RWPE1 (cell line): ENCODE data around the gene TGM3.
A peak's percentile ranks its signal among the peaks of the same experiment; 100 is the strongest.

ENCODE experiments used
- CTCF ChIA-PET: fragments of 350-600 bp; sonication (Branson Sonifier 250); formaldehyde crosslinking; extraction: SDS; loops from one replicate; lab custom pipeline; 2021; lab: Yijun Ruan, JAX
- POLR2A ChIA-PET: fragments of 400-600 bp; formaldehyde crosslinking; extraction: SDS; loops from one replicate; lab custom pipeline; 2020; ENCODE audit warnings: antibody characterized with exemption; ENCODE audit not compliant: low non-redundant PET; lab: Yijun Ruan, JAX
- DNase-seq: peaks from one replicate; pipeline ENCODE4 v3.0.0; 2012; ENCODE audit warnings: low spot score
- H3K27ac ChIP-seq: fragments of 450-650 bp; 2 replicates; pipeline ENCODE4 v1.5.1; 2017
- TF ChIP-seq, protein P1 (sequence below): fragments of 450-650 bp; conservative IDR thresholded peaks from 2 replicates; pipeline ENCODE4 v1.5.1; 2017; ENCODE audit warnings: low read depth, mild to moderate bottlenecking

Gene TGM3

DNA sequence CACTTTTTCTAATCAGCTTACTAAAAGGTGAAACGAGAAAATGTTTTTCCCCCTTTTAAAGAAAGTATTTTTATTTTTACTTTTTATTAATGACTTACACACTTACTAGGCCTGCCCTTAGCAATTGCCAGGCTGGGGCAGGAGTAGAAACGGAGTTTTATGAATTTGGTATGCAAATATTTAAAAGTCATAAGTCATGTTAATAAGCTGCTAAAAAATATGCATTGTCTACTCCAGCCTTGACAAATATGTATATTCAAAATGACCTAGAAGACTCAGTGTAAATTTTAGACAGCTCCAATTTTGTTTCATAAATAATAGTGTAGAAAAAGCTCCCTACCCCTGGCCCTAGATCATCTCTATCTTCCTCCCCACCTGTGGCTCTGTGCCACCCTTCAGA, 67.4 kb downstream of the TGM3 start:
- no peak for DNase-seq
- POLR2A ChIA-PET: no interaction called here
- H3K27ac ChIP-seq: no peak overlapping the region
- CTCF ChIA-PET: interaction anchor here (0.6 to 1.1 kb wide), 2 partner anchors 89 to 195 kb away, joined by 3 to 4 read pairs; no protein-coding TSS in a partner anchor
- TF ChIP-seq, protein P1, sequence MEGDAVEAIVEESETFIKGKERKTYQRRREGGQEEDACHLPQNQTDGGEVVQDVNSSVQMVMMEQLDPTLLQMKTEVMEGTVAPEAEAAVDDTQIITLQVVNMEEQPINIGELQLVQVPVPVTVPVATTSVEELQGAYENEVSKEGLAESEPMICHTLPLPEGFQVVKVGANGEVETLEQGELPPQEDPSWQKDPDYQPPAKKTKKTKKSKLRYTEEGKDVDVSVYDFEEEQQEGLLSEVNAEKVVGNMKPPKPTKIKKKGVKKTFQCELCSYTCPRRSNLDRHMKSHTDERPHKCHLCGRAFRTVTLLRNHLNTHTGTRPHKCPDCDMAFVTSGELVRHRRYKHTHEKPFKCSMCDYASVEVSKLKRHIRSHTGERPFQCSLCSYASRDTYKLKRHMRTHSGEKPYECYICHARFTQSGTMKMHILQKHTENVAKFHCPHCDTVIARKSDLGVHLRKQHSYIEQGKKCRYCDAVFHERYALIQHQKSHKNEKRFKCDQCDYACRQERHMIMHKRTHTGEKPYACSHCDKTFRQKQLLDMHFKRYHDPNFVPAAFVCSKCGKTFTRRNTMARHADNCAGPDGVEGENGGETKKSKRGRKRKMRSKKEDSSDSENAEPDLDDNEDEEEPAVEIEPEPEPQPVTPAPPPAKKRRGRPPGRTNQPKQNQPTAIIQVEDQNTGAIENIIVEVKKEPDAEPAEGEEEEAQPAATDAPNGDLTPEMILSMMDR: no peak

GRCh38 chr20:2363587-2363986, 67.8 kb downstream of the TGM3 start:
- CTCF ChIA-PET: interaction anchor here (0.6 to 1.4 kb wide), 3 partner anchors 88 to 196 kb away, joined by 3 to 5 read pairs (median 4); no protein-coding TSS in a partner anchor
- no peak overlapping the region for H3K27ac ChIP-seq
- TF ChIP-seq, protein P1: no peak
- POLR2A ChIA-PET: no interaction called here
- no peak for DNase-seq

GRCh38 chr20:2364044-2364443, 68.2 kb downstream of the TGM3 start:
- H3K27ac ChIP-seq: peak overlapping the region; percentile 74
- ChIA-PET CTCF (interaction anchor here (1.1 to 1.4 kb wide), 2 partner anchors 88 to 156 kb away, joined by 3 to 5 read pairs; no protein-coding TSS in a partner anchor), POLR2A (no interaction called here)
- no peak for DNase-seq
- TF ChIP-seq, protein P1: no peak

DNA sequence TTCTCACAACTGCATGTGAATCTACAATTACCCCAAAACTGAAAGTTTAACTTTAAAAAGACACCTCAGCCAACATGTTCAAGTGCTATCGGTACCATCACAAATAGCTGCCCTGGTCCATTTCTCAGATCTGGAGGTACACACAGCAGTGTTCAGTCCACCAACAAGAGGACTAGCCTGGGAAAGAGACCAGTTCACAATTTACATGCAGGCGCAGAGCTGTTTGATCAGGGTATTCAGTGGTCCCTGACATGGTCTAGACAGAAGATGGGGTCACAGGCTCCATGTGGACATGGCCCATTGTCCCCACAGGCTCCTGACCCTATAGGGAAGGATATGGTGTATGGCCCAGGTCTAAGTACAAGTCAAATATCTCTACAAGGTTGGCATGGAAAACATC, 69.3 kb downstream of the TGM3 start:
- ChIA-PET POLR2A (no interaction called here), CTCF (interaction anchor here (0.5 to 1.4 kb wide), 2 partner anchors 17 to 157 kb away, joined by 3 to 5 read pairs; no protein-coding TSS in a partner anchor)
- no peak for DNase-seq
- TF ChIP-seq, protein P1: no peak
- H3K27ac ChIP-seq: no peak overlapping the region

GRCh38 chr20:2365666-2366065, 69.9 kb downstream of the TGM3 start:
- no peak for DNase-seq
- TF ChIP-seq, protein P1: no peak
- ChIA-PET CTCF (no interaction called here), POLR2A (no interaction called here)
- H3K27ac ChIP-seq: no peak overlapping the region

DNA sequence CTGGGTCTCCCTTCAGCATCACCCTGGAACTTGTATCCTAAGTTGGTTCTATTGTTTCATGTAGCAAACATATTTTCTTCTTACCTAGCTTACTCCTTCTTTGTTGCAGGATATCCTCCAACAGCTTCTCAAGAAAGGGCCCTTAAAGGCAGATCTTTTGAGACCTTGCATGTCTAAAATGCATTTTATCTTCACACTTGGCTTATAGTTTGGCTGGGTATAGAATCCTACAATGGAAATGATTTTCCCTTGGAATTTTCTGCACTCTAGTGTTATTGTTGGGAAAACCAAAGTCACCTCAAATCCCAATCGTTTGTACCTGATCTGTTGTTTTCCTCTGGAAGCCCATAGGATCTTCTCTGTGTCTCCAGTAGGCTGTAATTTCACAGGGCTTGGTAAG, 72.8 kb downstream of the TGM3 start:
- DNase-seq: no peak
- ChIA-PET CTCF (interaction anchor here (0.8 to 1.2 kb wide), 2 partner anchors 12 to 196 kb away, joined by 3 to 4 read pairs; partner anchors contain the start of gene TGM6), POLR2A (no interaction called here)
- no peak overlapping the region for H3K27ac ChIP-seq
- TF ChIP-seq, protein P1: no peak
